Naive thymus-derived CD4-positive, alpha-beta T cell (primary cell): ENCODE measurements around the gene NPIPB12. TPM values are rescaled to one million over a fixed set of nuclear protein-coding genes. Genes with fewer than 3 reads are reported as not detected.
"Not testable (repeated sequence)": the region's sequence is repeated elsewhere in the genome, so short reads cannot be mapped to it uniquely, and the experiment has no call there.

Source experiments
- ATAC-seq: fragments of 150-1000 bp; cut with Tn5 transposase; 2 replicates; pipeline ENCODE4 v1.10.0; 2021; ENCODE audit warnings: mild to moderate bottlenecking, moderate library complexity
- CTCF ChIA-PET: fragments of 350-600 bp; sonication (Branson Sonifier 250); formaldehyde crosslinking; loops from one replicate; lab custom pipeline; 2021; ENCODE audit warnings: antibody characterized with exemption; lab: Charles Lee
- POLR2A ChIA-PET: fragments of 350-600 bp; sonication (Branson Sonifier 250); formaldehyde crosslinking; loops from one replicate; lab custom pipeline; 2021; ENCODE audit warnings: antibody characterized with exemption, inconsistent platforms; lab: Charles Lee
- DNase-seq, 9 donors: peaks; one replicate each; pipeline versions ENCODE4 v3.0.0 to v3.0.0-alpha.2; 2020 to 2022; ENCODE audit warnings: mixed read lengths in 1 of 9
- H3K27ac ChIP-seq: one replicate; pipeline ENCODE4 v1.7.0; 2013; ENCODE audit warnings: mild to moderate bottlenecking, low read depth, low read length, moderate library complexity
- H3K27me3 ChIP-seq, 2 donors: one replicate each; pipeline ENCODE4 v1.7.0; 2013; ENCODE audit warnings: low read length in 2 of 2, mild to moderate bottlenecking in 2 of 2, moderate library complexity in 2 of 2; ENCODE audit not compliant: control insufficient read depth in 2 of 2, insufficient read depth in 2 of 2
- H3K36me3 ChIP-seq, 3 experiments: 1 replicate in 2 of 3; 2 replicates in 1 of 3; pipeline ENCODE4 v1.7.0; 2013; ENCODE audit warnings: low read length in 3 of 3, mild to moderate bottlenecking in 3 of 3, moderate library complexity in 1 of 3; ENCODE audit not compliant: insufficient read depth in 3 of 3, control insufficient read depth in 2 of 3
- H3K4me1 ChIP-seq, 2 donors: one replicate each; pipeline ENCODE4 v1.7.0; 2013; ENCODE audit warnings: low read length in 2 of 2, mild to moderate bottlenecking in 2 of 2, moderate library complexity in 1 of 2; ENCODE audit not compliant: control insufficient read depth in 2 of 2, insufficient read depth in 2 of 2
- H3K4me3 ChIP-seq: 2 replicates; pipeline ENCODE4 v1.7.0; 2013; ENCODE audit warnings: mild to moderate bottlenecking, low read length
- H3K9me3 ChIP-seq, 3 experiments: 1 replicate in 2 of 3; 2 replicates in 1 of 3; pipeline ENCODE4 v1.7.0; 2013; ENCODE audit warnings: low read length in 3 of 3; ENCODE audit not compliant: control insufficient read depth in 2 of 3
- H3K27ac Mint-ChIP-seq, 9 donors: one replicate each; pipeline ENCODE4 v1.8.0; 2020 to 2022; ENCODE audit warnings: mixed read lengths in 9 of 9, mild to moderate bottlenecking in 8 of 9, moderate library complexity in 5 of 9, inconsistent platforms in 2 of 9
- H3K27me3 Mint-ChIP-seq, 5 donors: one replicate each; pipeline ENCODE4 v1.8.0; 2021 to 2022; ENCODE audit warnings: mixed read lengths in 5 of 5, mild to moderate bottlenecking in 1 of 5
- H3K36me3 Mint-ChIP-seq, 5 donors: one replicate each; pipeline ENCODE4 v1.8.0; 2020 to 2022; ENCODE audit warnings: mixed read lengths in 5 of 5, mild to moderate bottlenecking in 3 of 5, inconsistent platforms in 1 of 5
- H3K4me1 Mint-ChIP-seq, 7 donors: one replicate each; pipeline ENCODE4 v1.8.0; 2020 to 2022; ENCODE audit warnings: mixed read lengths in 7 of 7, mild to moderate bottlenecking in 3 of 7, inconsistent platforms in 1 of 7
- H3K4me3 Mint-ChIP-seq, 10 donors: one replicate each; pipeline ENCODE4 v1.8.0; 2020 to 2022; ENCODE audit warnings: mild to moderate bottlenecking in 10 of 10, mixed read lengths in 10 of 10, moderate library complexity in 6 of 10, inconsistent platforms in 2 of 10
- H3K9me3 Mint-ChIP-seq, 11 donors: one replicate each; pipeline ENCODE4 v1.8.0; 2020 to 2022; ENCODE audit warnings: mixed read lengths in 11 of 11, mild to moderate bottlenecking in 4 of 11, inconsistent platforms in 1 of 11, moderate library complexity in 1 of 11
- intact Hi-C, 2 donors: fragments of 100-400 bp; cut with micrococcal nuclease; formaldehyde crosslinking; loops; one replicate each; pipeline ENCODE4 v1.15.1; 2023
- polyA plus RNA-seq, 2 donors: library from polyadenylated mRNA; unstranded; fragments of 300-500 nt; fragmentation: Illumina TruSeq; gene quantifications; one replicate each; pipeline ENCODE4 v1.2.3, GENCODE V29; 2021
- total RNA-seq, 6 experiments: library from RNA in 5 of 6; stranded (reverse) in 5 of 6; gene quantifications; 1 replicate in 5 of 6; 2 replicates in 1 of 6; pipeline ENCODE4 v1.2.3 and lab custom pipeline; 2021 to 2026

The NPIPB12 gene
- total and polyA plus RNA-seq, 7 experiments from 2014 or later, result 3.7 to 189 (median 74.9) TPM

DNA sequence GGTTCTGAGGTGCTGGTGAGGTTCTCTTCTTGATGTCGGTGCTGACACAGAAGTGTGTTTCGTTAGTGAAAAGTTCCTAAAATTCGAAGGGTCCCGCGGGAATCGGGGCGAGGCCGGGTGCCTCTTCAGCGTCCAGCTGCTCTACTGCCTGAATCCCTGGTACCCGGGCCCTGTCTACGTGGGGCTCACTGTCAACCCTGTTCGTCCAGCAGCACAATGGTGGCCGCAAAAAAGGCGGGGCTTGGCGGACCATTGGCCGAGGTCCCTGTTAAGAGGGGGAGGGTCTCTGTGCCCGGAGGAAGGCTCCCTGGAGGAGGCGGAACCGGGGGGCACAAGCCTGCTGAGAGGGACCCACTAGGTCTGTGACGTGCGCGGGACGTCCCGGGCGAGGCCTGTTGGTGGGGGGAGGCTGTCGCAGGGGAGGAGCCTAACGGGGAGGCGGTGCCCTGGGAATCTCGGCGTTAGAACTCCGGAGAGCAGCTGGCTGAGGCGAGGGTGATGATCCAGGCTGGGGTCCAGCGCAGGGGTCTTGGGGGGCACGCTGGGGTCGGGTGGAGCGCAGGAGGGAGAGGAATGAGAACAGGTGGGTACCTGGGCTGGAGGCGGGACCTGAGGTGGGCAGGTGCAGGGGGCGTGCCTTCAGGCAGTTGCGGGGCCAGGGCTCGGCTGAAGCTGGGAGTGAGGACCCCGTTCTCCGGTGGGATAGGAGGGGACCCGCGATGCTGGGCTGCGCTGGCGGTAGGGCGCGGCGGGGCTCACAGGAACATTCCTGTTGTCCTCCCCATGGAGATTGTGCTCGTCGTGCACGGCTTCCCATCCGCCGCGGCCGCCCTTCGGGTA is 40.0 kb downstream of the NPIPB12 start:
- H3K27ac ChIP-seq, H3K27ac Mint-ChIP-seq, H3K4me1 Mint-ChIP-seq, POLR2A ChIA-PET, H3K4me3 Mint-ChIP-seq, H3K9me3 ChIP-seq, H3K9me3 Mint-ChIP-seq, H3K36me3 Mint-ChIP-seq, intact Hi-C loops, CTCF ChIA-PET, H3K27me3 Mint-ChIP-seq, H3K27me3 ChIP-seq, DNase-seq, H3K4me3 ChIP-seq, H3K36me3 ChIP-seq, H3K4me1 ChIP-seq: not testable (repeated sequence)
- ATAC-seq, result peak; percentile 72

DNA sequence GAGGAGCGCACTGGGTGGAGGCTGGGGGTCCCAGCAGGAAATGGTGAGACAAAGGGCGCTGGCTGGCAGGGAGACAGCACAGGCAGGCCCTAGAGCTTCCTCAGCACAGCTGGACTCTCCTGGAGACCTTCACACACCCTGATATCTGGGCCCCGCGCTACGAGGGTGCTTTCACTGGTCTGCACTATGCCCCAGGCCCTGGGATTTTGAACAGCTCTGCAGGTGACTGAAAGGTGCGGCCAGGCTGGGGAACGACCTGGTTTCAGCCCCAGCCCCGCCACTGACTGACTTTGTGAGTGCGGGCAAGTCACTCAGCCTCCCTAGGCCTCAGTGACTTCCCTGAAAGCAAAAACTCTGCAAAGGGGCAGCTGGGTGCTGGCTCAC is 45.6 kb downstream of the NPIPB12 start:
- ATAC-seq, H3K4me1 Mint-ChIP-seq, H3K4me3 ChIP-seq: not testable (repeated sequence)

DNA sequence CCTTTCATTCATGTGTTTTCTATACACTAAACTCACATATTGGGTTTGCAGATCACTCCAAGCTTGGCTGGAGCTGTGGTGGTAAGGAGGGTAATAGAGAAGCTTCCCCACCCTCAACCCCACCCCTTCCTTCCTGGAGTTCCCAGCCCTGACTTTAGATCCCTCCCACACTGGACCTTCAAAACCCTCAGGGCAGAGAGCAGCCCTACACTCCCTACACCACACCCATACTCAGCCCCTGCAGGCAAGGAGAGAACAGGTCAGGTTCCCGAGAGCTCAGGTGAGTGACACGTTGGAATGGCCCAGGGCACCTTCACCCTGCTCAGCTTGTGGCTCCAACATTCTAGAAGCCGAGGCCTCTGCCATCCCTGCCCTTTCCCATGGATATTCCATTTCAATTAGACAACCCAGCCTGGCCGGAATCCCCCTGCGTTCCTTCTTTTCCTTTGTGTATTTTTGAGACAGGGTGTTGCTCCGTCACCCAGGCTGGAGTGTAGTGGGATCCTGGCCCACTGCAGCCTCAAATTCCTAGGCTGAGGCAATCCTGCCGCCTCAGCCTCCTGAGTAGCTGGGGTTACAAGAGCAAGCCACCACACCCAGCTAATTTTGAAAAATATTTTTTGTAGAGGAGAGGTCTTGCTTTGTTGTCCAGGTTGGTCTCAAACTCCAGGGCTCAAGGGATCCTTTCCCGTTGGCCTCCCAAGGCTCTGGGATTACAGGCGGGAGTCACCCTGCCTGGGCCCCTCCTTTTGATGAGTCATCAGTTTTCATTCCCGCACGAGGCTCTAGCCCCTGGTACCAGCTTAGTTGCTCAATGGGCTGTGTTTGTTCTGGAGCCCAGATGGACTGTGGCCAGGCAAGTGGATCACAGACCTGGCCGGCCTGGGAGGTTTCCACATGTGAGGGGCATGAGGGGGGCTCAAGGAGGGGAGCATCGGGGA is 46.2 kb downstream of the NPIPB12 start, which contains the start of gene SULT1A4:
Gene SULT1A4 (plus strand): TSS at position 208 of the 941 bp plus-strand sequence. CDS start 1,473 bp downstream, outside the sequence.
- H3K36me3 ChIP-seq, H3K27ac ChIP-seq, H3K9me3 Mint-ChIP-seq, POLR2A ChIA-PET, CTCF ChIA-PET, H3K4me1 ChIP-seq, H3K4me3 Mint-ChIP-seq, H3K9me3 ChIP-seq, intact Hi-C loops, H3K36me3 Mint-ChIP-seq, H3K27ac Mint-ChIP-seq, H3K27me3 Mint-ChIP-seq, H3K27me3 ChIP-seq, H3K4me1 Mint-ChIP-seq, H3K4me3 ChIP-seq, DNase-seq: not testable (repeated sequence)
- ATAC-seq, result peak; percentile 36

More for the DNA sequence above, 45.6 kb downstream of the NPIPB12 start:
- H3K36me3 Mint-ChIP-seq, CTCF ChIA-PET, H3K4me3 Mint-ChIP-seq, H3K27ac ChIP-seq, DNase-seq, H3K9me3 ChIP-seq, H3K27me3 Mint-ChIP-seq, intact Hi-C loops, H3K27me3 ChIP-seq, H3K4me1 ChIP-seq, POLR2A ChIA-PET, H3K27ac Mint-ChIP-seq, H3K9me3 Mint-ChIP-seq, H3K36me3 ChIP-seq: not testable (repeated sequence)

DNA sequence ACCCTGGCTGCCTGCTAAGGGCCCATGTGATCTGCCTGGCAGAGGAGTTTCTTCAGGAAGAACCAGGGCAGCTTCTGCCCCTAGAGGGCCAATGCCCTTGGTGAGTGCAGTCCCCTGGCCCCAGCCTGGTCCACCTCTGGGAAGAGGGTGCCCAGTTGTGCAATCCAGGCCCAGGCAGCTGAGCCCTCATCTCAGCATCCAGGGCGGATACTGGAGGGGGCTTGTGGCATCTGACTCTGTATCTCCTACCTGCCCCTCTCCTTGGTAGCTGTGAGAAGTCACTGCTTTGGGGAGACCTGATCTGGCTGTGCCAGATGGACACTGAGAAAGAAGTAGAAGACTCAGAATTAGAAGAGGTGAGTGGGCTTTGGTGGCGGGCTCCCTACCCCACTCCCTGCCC is 48.5 kb downstream of the NPIPB12 start:
- H3K9me3 Mint-ChIP-seq, H3K36me3 Mint-ChIP-seq, ATAC-seq, H3K27ac ChIP-seq, DNase-seq, H3K4me1 Mint-ChIP-seq, CTCF ChIA-PET, intact Hi-C loops, H3K27me3 Mint-ChIP-seq, H3K9me3 ChIP-seq, H3K27ac Mint-ChIP-seq, POLR2A ChIA-PET, H3K4me3 Mint-ChIP-seq, H3K36me3 ChIP-seq, H3K4me1 ChIP-seq, H3K27me3 ChIP-seq, H3K4me3 ChIP-seq: not testable (repeated sequence)

DNA sequence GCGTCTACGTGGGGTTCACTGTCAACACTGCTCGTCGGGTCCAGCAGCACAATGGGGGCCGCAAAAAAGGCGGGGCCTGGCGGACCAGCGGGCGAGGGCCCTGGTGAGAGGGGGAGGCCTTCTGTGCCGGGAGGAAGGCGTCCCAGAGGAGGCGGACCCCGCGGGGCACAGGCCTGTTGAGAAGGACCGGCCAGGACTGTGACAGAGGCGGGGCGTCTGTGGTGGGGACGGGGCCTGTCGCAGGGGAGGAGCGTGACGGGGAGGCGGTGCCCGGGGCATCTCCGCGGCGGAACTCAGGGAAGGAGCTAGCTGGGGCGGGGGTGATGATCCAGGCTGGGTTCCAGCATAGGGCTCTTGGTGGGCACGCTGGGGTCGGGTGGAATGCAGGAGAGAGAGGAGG is 51.4 kb downstream of the NPIPB12 start:
- CTCF ChIA-PET, H3K27ac Mint-ChIP-seq, H3K4me3 ChIP-seq, H3K36me3 ChIP-seq, H3K27me3 ChIP-seq, H3K36me3 Mint-ChIP-seq, H3K4me1 ChIP-seq, H3K27me3 Mint-ChIP-seq, POLR2A ChIA-PET, H3K27ac ChIP-seq, intact Hi-C loops, H3K4me1 Mint-ChIP-seq, H3K9me3 Mint-ChIP-seq, DNase-seq, H3K4me3 Mint-ChIP-seq, H3K9me3 ChIP-seq: not testable (repeated sequence)
- peak; percentile 81 for ATAC-seq

- H3K9me3 Mint-ChIP-seq, H3K4me1 ChIP-seq, POLR2A ChIA-PET, H3K27ac Mint-ChIP-seq, H3K36me3 ChIP-seq, H3K27me3 Mint-ChIP-seq, H3K27ac ChIP-seq, H3K4me3 Mint-ChIP-seq, intact Hi-C loops, DNase-seq, H3K27me3 ChIP-seq, H3K4me3 ChIP-seq, CTCF ChIA-PET, H3K36me3 Mint-ChIP-seq, H3K4me1 Mint-ChIP-seq, H3K9me3 ChIP-seq: not testable (repeated sequence)
- ATAC-seq, result peak; percentile 94
These were observed 51.9 kb downstream of the NPIPB12 start, which contains the start of the genes BOLA2 and SLX1B for GRCh38 chr16:29454269-29454668. TSS of gene BOLA2 (minus strand) at chr16:29454351. CDS start at chr16:29454253, 98 bp downstream. TSS of gene SLX1B (plus strand) at chr16:29454533.
